NCI-H226 (cell line): Measurements from ENCODE around the gene STAMBP.
"Not testable (repeated sequence)": the region's sequence is repeated elsewhere in the genome, so short reads cannot be mapped to it uniquely, and the experiment has no call there.

Source experiments
- DNase-seq: peaks from one replicate; pipeline ENCODE4 v3.0.0-alpha.2; 2015

Gene STAMBP

DNA sequence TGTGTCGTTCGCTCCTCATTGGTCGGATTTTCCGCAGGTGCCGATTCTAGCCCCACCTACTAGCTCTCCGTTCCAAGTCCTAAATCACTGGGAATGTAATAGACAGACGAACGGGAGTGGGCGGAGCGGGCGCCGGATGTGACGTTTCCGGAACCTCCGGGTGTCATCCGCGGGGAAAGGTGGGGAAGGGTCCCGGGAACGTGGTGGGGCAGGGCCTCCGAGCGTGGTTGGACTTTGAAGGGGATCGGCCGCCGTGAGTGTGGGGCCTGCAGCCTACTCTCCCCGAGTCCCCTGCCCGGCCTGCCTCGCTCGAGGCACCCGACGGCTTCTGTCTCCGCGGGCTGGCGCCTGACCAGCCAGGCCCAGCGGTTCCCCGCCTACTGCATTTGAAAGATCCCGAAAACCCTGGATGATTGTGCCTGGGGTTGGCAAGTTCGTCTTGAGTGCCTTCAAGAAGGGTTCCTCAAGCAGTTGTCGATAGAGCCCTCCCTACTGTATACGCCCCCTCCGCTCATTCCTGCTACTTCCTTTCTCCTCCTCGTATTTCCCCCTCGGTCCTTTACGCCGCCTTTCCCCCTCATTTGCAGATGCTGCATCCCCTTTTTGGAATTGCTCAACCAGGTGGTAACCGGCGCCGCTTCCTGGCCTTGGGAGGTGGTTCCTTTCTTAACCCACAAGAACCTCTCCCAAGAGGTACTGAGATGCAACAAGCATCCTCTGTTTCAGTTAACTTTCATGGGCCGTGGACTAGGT is at the start of gene STAMBP:
TSS of gene STAMBP (plus strand) at position 144 of the 753 bp plus-strand sequence. CDS start 1,896 bp downstream, outside the sequence.
- peak; percentile 95 for DNase-seq

DNA sequence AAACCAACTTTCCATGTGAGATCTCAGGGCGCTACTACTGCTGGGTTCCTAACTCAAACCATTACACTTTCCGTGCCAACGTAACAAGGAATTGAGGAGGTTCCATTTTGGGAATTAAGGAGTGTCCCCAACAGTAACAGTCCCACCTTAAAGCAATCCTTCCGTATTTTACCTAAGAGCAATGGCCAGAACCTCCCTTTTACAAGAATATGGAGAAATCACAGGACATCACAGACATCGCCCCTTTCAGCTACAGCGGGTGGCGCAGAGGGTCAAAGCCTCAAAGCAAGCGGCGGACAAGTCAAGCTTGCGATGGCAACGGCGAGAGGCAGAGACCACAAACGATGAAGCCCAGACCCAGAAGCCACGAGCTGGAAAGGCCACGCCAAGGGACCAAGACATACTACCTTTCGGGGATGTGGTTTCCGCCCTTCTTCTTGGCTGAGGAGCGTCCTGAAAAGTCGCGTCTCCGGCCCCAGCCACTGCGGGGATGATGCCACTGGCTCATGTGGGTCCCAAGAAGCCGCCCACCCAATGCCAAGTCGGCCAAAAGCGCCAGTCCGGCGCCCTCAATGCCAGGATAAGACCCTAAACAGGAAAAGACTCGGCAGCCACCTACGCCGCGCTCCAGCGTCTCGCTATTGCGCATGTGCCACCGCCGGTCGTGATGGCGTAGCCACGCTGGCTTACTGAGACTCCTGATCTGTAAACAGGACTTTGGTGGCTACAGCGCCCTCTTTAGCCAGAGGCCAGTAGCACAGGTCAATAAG is 49.1 kb upstream of the STAMBP start, which contains the start of gene DUSP11:
TSS of gene DUSP11 (minus strand) at position 637 of the 770 bp plus-strand sequence. CDS start at position 508, 129 bp downstream.
- peak; percentile 86 for DNase-seq

DNA sequence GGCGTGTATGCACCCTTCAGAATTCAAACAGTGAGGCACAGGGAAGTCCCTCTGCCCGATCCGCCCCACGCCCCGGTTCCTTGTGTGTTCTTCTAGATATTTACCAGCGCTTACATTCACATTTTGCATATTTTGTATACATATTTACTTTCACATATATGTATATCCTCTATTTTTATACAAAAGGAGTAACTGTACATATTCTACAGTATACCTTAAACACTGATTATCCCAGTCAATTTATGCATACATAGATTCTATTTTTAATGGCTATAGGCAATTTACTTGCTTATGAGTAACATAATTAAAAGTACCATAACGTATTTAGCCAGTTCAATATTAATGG is 48.6 kb upstream of the STAMBP start:
- no peak for DNase-seq

GRCh38 chr2:73783402-73783801 is 45.4 kb upstream of the STAMBP start:
- not testable (repeated sequence) for DNase-seq

DNA sequence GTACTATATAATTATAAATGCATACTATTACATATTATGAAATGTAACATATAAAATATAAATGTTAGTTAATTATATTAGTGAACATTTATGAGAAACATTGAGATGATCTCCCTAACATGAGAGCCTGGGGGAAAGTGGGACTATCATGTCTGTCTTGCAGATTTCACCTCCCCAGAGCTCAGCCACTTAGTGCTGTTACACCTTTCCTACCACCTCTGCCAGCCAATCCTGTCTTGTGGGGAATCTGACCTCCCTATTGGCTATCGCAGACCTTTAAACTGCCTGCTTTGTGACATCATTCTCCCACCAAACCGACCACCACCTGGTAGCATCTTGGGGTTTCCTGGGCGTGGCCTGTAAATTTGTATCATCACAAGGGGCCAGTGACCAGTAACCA is 44.9 kb upstream of the STAMBP start, which contains the start of gene C2orf78:
TSS of gene C2orf78 (plus strand) at position 301 of the 400 bp plus-strand sequence. CDS start 127 bp downstream, outside the sequence.
- not testable (repeated sequence) for DNase-seq

GRCh38 chr2:73811878-73812277 is 16.9 kb upstream of the STAMBP start:
- no peak for DNase-seq

DNA sequence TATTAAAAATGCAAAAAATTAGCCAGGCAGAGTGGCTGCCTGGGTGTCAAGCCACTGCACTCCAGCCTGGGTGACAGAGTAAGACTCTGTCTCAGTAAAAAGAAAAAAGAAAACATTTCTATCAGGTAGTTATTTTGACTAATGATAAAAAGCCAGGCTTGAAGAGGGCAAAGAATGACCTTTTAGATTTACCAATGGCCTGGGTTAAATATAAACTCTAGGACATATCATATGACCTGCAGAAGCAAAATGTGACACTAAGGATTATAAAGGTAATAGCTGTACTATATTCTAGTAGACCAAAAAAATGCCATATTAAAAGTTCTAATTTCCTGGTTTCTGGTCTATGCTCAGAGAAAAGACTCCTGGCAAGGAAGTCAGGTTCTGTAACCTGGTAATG is 16.1 kb upstream of the STAMBP start:
- no peak for DNase-seq

DNA sequence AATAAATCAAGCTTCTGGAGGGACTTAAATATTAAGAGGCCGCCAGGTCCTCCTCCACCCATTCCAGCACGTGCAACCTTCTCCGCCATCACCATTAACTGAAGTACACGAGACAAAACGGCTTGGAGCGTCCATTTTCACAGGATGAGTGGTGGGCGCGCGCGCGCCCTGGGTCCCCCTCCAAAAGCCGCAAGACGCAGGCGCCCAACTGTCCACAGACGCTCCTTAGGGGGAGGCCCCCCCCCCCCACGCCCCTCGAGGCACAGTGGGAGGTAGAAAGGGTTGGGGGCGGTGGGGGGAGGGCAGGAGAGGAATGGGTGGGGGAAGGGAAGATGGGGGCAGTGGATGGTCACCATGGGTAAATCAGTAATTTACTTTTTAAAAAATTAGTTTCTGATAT is 10.5 kb upstream of the STAMBP start:
- DNase-seq, result no peak

DNA sequence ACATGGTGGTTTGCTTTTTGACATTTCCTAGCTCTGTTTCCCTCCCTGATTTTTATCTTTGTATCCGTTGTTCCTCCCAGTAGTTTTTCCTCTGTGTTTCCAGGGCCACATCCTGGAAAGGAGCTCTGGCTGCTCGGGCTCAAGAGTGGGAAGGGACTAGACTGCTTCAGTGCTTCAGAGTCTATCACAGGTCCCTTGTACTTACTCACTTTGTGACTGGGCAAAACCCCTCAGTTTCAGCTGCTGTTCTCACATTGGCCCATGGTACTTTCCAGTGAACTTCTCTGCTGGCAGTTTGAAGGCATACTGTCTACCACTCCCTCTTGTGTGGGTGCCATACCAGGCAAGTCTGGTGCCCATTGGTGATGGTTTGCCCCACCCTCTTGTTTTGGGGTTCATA is 7.5 kb upstream of the STAMBP start:
- no peak for DNase-seq

- DNase-seq, result no peak
These were observed 7.1 kb upstream of the STAMBP start for GRCh38 chr2:73821669-73822068.

DNA sequence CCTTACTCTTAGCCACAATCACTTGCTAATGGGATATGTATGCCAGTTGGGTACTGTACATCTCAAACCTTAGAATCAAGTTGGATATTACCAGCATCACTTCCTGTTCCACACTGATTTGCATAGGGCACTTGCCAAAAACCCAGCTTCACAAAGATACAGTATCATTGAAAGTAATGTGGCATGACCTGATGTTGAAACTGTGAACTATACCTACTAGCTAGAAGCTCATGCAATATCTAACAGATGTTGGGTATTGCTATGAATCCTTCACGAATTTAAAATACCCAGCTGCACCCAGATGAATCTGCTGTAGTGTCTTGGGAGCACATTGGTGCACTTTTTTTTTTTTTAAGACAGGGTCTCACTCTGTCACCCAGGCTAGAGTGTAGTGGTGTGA is 6.5 kb upstream of the STAMBP start:
- DNase-seq, result no peak

DNA sequence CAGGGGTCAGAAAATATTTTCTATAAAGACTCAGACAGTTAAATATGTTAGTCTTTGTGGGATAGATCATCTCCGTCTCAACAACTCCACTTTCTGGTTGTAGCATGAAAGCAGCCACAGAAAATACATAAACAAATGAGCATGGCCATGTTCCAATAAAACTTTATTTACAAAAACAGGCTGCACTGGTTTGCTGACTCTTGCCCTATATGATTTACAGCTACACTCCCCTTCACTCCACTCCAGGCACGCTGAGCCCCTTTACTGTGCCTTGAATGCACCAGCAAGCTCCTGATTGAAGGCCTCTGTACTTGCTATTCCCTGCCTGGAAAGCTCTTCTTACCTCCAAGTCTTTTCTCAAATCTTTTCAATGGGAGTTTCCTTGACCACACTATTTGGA is 5.8 kb upstream of the STAMBP start:
- DNase-seq, result no peak

- DNase-seq, result no peak
These were observed 5.3 kb upstream of the STAMBP start for GRCh38 chr2:73823416-73823815.

DNA sequence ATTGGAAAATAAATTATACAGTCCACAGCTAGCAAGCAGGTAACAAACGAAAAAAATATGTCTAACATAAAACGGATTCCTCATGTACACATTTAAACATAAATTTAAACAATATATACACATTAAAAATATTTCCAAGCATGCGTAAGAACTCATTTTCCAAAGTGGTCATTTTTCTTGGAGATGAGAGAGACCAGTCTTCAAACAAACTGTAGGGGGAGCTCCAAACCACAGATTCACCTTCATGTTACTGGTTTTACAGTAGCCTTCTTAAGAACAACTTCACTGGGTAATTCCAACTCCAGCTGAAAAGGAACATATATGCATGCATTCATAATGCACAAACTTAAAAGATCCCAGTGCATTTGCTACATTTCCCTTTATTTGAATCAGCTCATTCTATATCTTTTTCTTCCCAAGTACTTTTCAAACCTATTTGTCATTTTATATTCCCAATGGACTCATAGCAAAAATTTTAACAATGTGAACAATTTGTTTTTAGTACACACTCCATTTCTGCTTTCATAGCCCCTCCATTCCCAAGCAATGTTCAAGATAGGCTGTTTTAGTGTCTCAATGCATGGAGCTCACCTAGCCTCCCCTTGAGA is 4.7 kb upstream of the STAMBP start:
- DNase-seq, result no peak

DNA sequence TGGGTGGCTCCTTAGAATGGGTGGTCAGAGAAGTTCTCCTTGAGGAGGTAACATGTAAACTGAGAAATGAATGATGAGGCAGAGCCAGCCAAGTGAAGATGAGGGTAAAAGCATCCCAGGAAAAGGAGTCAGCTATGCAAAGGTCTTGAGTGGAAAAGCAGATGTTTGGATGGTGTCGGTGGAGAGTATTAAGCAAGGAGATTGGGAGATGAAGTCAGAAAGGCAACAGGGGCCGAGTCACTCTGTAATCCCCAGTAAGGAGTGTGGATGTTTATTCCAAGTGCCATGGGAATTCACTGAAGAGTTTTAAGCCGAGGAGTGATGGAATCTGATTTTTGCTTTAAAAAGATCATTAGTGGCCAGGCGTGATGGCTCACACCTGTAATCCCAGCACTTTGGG is 3.4 kb upstream of the STAMBP start:
- no peak for DNase-seq

DNA sequence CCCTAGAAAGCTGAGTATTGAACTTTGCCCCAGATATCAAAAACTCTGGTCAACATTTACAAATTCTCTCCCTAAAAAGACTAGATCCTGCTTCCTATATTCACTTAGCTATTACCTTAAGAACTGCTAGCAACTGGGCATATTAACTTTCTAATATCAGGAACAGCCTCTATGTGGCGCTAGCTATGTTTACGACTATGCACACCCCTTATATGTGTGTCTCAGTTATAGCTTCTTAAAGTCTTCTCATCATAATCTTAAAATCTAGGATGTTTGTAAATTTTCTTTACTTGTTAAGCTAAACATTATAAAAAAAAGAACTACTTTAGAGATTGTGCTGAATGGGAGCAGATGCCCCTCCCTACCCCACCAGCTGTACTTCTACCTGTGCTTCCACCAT is 1.7 kb upstream of the STAMBP start:
- DNase-seq, result no peak

- no peak for DNase-seq
These were observed 937 bp upstream of the STAMBP start for GRCh38 chr2:73827660-73828388.

- DNase-seq, result no peak
These were observed 358 bp upstream of the STAMBP start for GRCh38 chr2:73828389-73828817.

DNA sequence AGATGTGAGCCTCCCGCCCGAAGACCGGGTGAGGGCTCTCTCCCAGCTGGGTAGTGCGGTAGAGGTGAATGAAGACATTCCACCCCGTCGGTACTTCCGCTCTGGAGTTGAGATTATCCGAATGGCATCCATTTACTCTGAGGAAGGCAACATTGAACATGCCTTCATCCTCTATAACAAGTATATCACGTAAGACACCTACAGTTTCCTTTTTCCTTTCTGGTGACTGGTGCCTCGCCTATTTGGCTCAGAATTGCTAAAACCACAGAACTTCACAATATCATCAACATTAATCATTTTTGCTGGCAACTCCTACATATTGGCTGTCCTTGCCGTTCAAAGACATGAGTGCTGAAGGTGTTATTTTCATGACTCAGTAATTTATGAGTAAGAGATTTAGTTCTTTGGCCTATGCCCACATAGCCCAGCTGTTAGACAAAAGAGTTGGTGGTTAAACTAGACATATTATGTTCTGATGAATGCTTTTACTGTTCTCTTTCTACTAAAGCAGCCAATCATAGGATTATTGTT is 2.2 kb downstream of the STAMBP start:
- peak; percentile 95 for DNase-seq

- no peak for DNase-seq
These were observed 4.2 kb downstream of the STAMBP start for GRCh38 chr2:73832930-73833329.

GRCh38 chr2:73836141-73836943 is 7.6 kb downstream of the STAMBP start:
- DNase-seq, result no peak
